NK-92 treated with Interleukin-12 subunit alpha and Interleukin-12 subunit beta, amount 100 ng/mL, for 24 hours (cell line): Measurements from ENCODE around the gene SAMMSON.

ENCODE experiments used
- DNase-seq: peaks from one replicate; lab custom pipeline; 2025; lab: John Stamatoyannopoulos, UW

Gene SAMMSON

GRCh38 chr3:70090322-70090913, 90.9 kb downstream of the SAMMSON start:
- DNase-seq: no peak

GRCh38 chr3:70094197-70094596, 94.7 kb downstream of the SAMMSON start:
- no peak for DNase-seq

GRCh38 chr3:70095260-70095659, 95.7 kb downstream of the SAMMSON start:
- no peak for DNase-seq

GRCh38 chr3:70096376-70097066, 97.0 kb downstream of the SAMMSON start:
- DNase-seq: no peak

GRCh38 chr3:70097084-70097483, 97.6 kb downstream of the SAMMSON start:
- DNase-seq: no peak

- DNase-seq: no peak
Measured at GRCh38 chr3:70108072-70108471, 108.5 kb downstream of the SAMMSON start.

GRCh38 chr3:70108546-70108945, 109.0 kb downstream of the SAMMSON start:
- no peak for DNase-seq

GRCh38 chr3:70110066-70110465, 110.5 kb downstream of the SAMMSON start:
- no peak for DNase-seq

- DNase-seq: no peak
Measured at GRCh38 chr3:70111411-70111810, 111.9 kb downstream of the SAMMSON start.

GRCh38 chr3:70112751-70113150, 113.2 kb downstream of the SAMMSON start:
- no peak for DNase-seq

GRCh38 chr3:70114431-70114830, 114.9 kb downstream of the SAMMSON start:
- DNase-seq: no peak

GRCh38 chr3:70119879-70120278, 120.3 kb downstream of the SAMMSON start:
- DNase-seq: no peak
